Vagina (tissue), 2 donors: ENCODE results near the gene CRABP1.

Experiments
- CTCF ChIP-seq, 3 experiments: fragments of 450-650 bp in 2 of 3; fragments of 200-600 bp in 1 of 3; sonication (generic) in 1 of 3; IDR thresholded peaks; one replicate each; pipeline ENCODE4 v1.5.1; 2017 to 2019; ENCODE audit warnings: antibody characterized with exemption in 3 of 3, mild to moderate bottlenecking in 2 of 3, moderate library complexity in 2 of 3
- POLR2A ChIP-seq, 2 donors: fragments of 450-650 bp; IDR thresholded peaks; one replicate each; pipeline ENCODE4 v1.6.1; 2017; ENCODE audit warnings: antibody characterized with exemption in 2 of 2, mild to moderate bottlenecking in 2 of 2, moderate library complexity in 2 of 2

- TF ChIP-seq POLR2A (IDR thresholded peaks at IDR 0.05) (no peak), CTCF (IDR thresholded peaks at IDR 0.05) (no peak)
Measured at GRCh38 chr15:78363381-78363734, 23.2 kb downstream of the CRABP1 start.
